ENCODE results near the gene HDAC4. TPM values are rescaled to one million over a fixed set of nuclear protein-coding genes. Genes with fewer than 3 reads are reported as not detected.

HDAC4 gene
- total and polyA plus RNA-seq, 9 of the 15 experiments (the other 6 are each of a cell fraction or from before 2014, with no cell fraction given) = 0.11 to 20.2 (median 4.0) TPM

GRCh38 chr2:239401881-239402233 is 1.0 kb upstream of the HDAC4 start (continued):
- TF ChIP-seq ZNF277 (CRISPR knock-in tag; IDR thresholded peaks at IDR 0.05; ENCODE audit: borderline replicate concordance) (no peak), CBX5 (IDR thresholded peaks at IDR 0.05; ENCODE audit: borderline replicate concordance, low read depth) (no peak), ZNF830 (CRISPR knock-in tag; IDR thresholded peaks at IDR 0.05) (no peak), ETS1 (conservative IDR thresholded peaks at IDR 0.05; ENCODE audit: control insufficient read depth, low read depth, low read length) (0 out of 2 replicates have a peak, but pooled peaks have one; percentile 5), ZBTB11 (CRISPR knock-in tag; IDR thresholded peaks at IDR 0.05) (0 out of 6 replicates have a peak, but pooled peaks of 1 of the 3 experiments have one; percentile 43), RBM22 (IDR thresholded peaks at IDR 0.05; ENCODE audit: low read depth, low read length, poor library complexity, severe bottlenecking) (peak; percentile 6), USF2 (CRISPR knock-in tag; IDR thresholded peaks at IDR 0.05) (no peak), BRD9 (IDR thresholded peaks at IDR 0.05; ENCODE audit: low read depth, partially characterized antibody) (no peak), ATF3 (IDR thresholded peaks at IDR 0.05) (no peak), ATF3 (CRISPR knock-in tag; conservative IDR thresholded peaks at IDR 0.05) (0 out of 2 replicates have a peak, but pooled peaks have one; percentile 25), KLF16 (IDR thresholded peaks at IDR 0.05) (no peak), FOXK1 (CRISPR knock-in tag; IDR thresholded peaks at IDR 0.05; ENCODE audit: borderline replicate concordance) (0 out of 2 replicates have a peak, but pooled peaks have one; percentile 9), SMARCA5 (IDR thresholded peaks at IDR 0.05) (no peak)
